Erythroblast (primary cell): ENCODE results near the gene SHLD1.

Experiments
- GATA1 ChIP-seq: IDR thresholded peaks from 2 replicates; pipeline ENCODE4 v1.6.1; 2011; ENCODE audit warnings: low read depth, mild to moderate bottlenecking, control low read depth, low read length, moderate library complexity
- POLR2A ChIP-seq: IDR thresholded peaks from 2 replicates; pipeline ENCODE4 v1.6.1; 2011; ENCODE audit warnings: mild to moderate bottlenecking, low read length

DNA sequence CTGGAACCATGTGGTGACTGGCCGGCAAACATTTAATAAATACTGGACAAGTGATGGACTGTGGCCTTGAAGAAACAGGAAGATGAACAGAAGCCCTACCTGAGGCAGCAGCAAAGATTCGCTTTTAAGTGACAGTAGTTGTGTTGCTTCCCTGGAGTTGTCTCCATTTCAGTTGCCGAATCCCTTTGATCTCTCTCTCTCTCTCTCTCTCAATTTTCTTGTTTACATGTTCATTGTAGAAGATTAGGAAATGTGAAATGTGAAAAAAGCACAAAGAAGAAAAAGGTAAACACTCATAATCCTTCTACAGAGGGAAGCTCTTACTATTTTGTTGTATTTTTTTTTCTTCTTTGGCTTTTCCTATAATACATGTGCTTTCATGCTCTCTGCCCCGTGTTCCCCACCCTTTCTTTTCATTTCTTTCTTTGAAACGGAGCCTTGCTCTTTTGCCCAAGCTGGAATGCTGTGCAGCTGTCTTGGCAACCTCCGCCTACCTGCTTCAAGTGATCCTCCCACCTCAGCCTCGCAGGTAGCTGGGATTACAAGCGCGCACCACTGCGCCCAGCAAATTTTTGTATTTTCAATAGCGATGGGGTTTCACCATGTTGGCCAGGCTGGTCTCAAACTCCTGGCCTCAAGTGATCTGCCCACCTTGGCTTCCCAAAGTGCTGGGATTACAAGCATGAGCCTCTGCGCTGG lies 81.5 kb downstream of the SHLD1 start:
- no peak for TF ChIP-seq POLR2A
- no peak for TF ChIP-seq GATA1
